ENCODE measurements around the gene SLC6A19. TPM values are rescaled to one million over a fixed set of nuclear protein-coding genes. Genes with fewer than 3 reads are reported as not detected.

The SLC6A19 gene
- total RNA-seq, 1 donor from 2014 or later: not detected

DNA sequence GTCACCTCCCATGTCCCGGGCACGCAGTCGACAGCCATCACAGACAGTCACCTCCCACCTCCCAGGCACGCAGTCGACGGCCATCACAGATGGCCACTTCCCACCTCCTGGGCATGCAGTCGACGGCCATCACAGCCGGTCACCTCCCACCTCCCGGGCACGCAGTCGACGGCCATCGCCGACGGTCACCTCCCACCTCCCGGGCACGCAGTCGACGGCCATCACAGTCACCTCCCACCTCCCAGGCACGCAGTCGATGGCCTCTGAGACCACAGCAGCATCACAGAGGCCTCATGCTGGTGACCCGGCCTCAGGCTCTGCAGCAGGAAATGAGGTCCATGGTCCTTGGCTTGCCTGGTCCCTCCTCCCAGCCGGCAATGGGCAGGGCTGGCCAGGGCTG is 5.5 kb upstream of the SLC6A19 start:
- DNase-seq (ENCODE audit: low read depth): no peak

- no peak for DNase-seq (ENCODE audit: low read depth)
Observed at GRCh38 chr5:1196562-1196961, 4.8 kb upstream of the SLC6A19 start.

GRCh38 chr5:1197876-1198666 is 3.3 kb upstream of the SLC6A19 start:
- no peak for DNase-seq (ENCODE audit: low read depth)

- DNase-seq (ENCODE audit: low read depth): no peak
Observed at GRCh38 chr5:1199340-1199648, 2.1 kb upstream of the SLC6A19 start.

- no peak for DNase-seq (ENCODE audit: low read depth)
Observed at GRCh38 chr5:1199649-1200494, 1.5 kb upstream of the SLC6A19 start.

GRCh38 chr5:1200495-1201326 is 684 bp upstream of the SLC6A19 start:
- DNase-seq (ENCODE audit: low read depth): no peak

- no peak for DNase-seq (ENCODE audit: low read depth)
Observed at GRCh38 chr5:1202026-1202797, 817 bp downstream of the SLC6A19 start.

- no peak for DNase-seq (ENCODE audit: low read depth)
Observed at GRCh38 chr5:1202798-1203185, 1.4 kb downstream of the SLC6A19 start.

- DNase-seq (ENCODE audit: low read depth): no peak
Observed at GRCh38 chr5:1203311-1203967, 2.0 kb downstream of the SLC6A19 start.

- DNase-seq (ENCODE audit: low read depth): no peak
Observed at GRCh38 chr5:1203968-1204692, 2.7 kb downstream of the SLC6A19 start.

DNA sequence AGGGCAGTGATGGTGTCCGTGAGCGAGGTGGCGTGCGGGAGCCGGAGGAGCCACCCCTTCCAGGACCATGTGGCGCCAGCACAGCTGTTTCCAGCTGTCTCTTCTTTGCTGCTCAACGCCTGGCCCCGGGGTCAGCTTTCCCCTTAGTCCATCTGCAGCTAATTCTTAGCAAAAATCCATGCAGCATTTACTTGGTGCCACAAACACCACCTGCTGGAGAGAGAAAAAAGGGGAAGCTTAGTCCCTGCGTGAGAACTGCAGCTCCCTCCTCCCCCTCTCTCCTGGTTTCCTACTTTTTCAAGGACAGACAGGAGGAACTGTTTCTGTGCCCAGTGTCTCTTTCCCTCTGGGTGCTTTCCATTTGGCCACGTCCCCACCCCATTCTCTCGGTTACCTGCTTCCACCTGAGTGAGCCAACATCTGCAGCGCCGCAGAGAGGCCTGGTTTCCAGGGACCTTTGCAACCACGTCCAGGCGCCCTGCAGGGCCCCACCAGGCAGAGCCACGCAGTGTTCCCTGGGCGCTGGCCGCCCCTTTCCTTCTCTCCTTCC is 3.4 kb downstream of the SLC6A19 start:
- DNase-seq (ENCODE audit: low read depth): peak; percentile 11

DNA sequence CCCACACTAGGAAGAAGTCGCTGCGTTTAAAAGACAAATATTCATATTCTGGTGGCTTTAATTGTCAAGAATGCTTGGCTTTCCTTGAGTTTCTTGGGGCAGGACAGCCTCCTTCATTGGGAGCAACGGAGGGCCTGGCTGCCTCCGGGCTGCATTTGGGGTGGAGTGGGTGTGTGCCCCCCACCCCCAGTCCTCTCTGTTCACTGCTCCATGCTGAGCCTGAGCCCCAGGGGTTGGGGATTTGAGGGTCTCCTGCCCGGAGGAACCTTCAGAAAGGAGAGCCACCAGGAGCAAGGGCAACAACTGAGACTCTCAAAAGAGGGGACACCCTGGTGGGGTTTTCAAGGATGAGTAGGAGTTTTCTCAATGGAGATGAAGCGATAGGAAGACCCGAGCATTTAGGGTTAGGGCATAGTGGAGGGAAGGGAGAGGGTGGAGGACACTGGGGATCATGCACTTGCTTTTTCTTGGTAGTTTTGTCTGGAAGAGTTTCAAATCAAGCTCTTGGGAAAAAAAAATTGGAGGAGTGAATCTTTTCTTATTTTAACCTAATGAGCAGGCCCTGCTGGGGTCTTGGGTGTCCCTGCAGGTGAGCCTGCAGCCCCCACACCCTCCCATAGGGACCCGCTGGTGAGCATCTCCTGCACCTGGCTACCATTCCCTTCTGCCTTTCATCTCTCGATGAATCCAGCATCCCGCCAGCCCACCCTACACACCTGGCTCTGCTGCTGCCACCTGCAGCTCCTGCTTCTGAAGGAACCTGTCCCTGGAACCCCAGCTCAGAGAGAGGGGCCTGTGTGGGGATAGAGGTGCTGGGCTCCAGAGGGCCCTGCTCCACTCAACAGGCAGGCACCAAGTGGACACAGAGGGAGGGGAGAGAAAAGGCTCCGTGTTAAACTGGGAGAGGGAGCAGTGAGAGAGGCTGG is 4.1 kb downstream of the SLC6A19 start:
- no peak for DNase-seq (ENCODE audit: low read depth)

GRCh38 chr5:1206521-1207412 is 5.4 kb downstream of the SLC6A19 start:
- no peak for DNase-seq (ENCODE audit: low read depth)

- DNase-seq (ENCODE audit: low read depth): no peak
Observed at GRCh38 chr5:1207555-1207954, 6.2 kb downstream of the SLC6A19 start.

GRCh38 chr5:1208221-1208742 is 6.9 kb downstream of the SLC6A19 start:
- DNase-seq (ENCODE audit: low read depth): no peak

DNA sequence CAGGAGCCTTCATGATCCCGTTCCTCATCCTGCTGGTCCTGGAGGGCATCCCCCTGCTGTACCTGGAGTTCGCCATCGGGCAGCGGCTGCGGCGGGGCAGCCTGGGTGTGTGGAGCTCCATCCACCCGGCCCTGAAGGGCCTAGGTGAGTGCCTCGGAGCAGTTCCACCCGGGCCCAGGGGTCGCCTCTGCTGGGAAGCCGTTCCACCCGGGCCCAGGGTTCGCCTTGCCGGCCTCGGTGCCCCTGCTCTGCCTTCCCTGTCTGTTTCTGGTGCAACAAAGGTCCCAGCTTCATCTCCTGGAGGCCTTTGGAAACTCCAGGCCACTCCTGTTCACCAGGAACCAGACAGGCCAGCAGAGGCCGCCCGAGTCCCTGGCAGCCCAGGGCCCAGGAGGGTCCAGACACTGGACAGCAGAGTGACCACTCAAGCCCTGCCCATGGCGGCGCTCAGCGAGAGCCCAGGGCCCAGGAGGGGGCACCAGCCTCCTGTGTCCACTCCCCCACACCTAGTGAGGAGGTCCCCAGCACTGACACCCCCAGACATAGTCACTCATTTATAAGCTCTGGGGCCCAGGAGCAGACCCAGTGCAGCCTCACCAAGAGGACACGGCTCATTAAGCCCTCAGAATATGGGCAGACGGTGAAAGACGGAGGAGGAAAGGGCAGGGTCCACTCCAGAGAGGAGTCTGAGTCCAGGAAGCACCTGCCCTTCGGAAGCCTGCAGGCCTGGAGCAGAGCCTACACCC is 7.5 kb downstream of the SLC6A19 start:
- peak; percentile 27 for DNase-seq (ENCODE audit: low read depth)

DNA sequence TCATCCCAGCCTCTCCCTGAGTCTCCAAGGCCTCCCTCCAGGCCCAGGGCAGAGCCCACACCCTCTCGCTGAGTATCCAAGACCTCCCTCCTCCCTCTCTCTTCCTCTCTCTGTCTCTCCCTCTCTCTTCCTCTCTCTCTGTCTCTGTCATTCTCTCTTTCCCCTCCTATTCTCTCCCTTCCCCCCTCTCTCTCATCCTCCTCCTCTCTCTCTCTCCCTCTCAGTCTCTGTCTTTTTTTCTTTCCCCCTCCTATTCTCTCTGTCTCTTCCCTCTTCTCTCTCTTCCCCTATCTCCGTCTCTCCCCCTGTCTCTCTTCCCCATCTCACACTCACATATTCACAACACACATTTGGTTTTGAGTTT is 8.1 kb downstream of the SLC6A19 start:
- no peak for DNase-seq (ENCODE audit: low read depth)
